Measurements from ENCODE around the gene PRR36. TPM values are rescaled to one million over a fixed set of nuclear protein-coding genes. Genes with fewer than 3 reads are reported as not detected.

The PRR36 gene
- total RNA-seq, 1 experiment from 2014 or later, result 0.26 TPM

DNA sequence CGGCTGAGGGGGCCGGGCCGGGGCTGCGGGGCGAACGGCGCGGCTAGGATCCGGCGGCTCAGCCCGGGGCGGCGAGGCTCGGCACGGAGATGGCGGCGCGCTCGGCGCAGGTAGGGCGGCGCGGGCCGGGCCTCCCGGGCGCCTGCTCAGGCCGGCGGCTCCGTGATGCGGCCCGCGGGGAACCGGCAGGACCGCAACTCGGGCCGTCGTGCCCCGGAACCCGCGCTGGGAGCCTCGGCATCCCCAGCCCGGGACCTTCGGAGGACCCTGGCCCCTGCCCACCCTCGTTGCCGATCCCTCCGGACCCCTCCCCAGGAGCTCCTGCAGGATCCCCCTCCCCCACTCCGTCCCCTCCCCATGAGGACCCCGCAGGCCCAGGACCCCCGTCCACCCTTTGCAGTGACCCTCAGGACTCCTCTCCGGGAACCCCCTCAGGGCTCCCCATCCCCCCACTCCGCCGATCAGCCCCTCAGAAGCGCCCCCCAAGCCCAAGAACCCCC lies 43.9 kb downstream of the PRR36 start:
- Mint-ChIP-seq H3K9me3 (ENCODE audit: unreplicated experiment) (no peaks in the 10 kb centered on the region), H3K4me3 (ENCODE audit: unreplicated experiment) (peak overlapping the region; percentile 78), H3K27me3 (ENCODE audit: insufficient read depth, unreplicated experiment) (no peaks in the 10 kb centered on the region), H3K4me1 (ENCODE audit: insufficient read depth, unreplicated experiment) (peaks cover 32% of the 10 kb centered on the region), H3K36me3 (ENCODE audit: insufficient read depth, unreplicated experiment) (peaks cover 7% of the 10 kb centered on the region), H3K27ac (ENCODE audit: low read depth, unreplicated experiment) (peak overlapping the region; percentile 97)
- ChIA-PET CTCF (interaction anchor here (0.7 to 0.8 kb wide), 3 partner anchors 21 to 114 kb away, joined by 3 read pairs; no protein-coding TSS in a partner anchor), POLR2A (interaction anchor here (0.7 to 1.5 kb wide), 4 partner anchors 18 to 129 kb away, joined by 3 to 5 read pairs (median 4); partner anchors contain the start of genes FCER2 and MAP2K7)
- no TSS peak for BruUV-seq (replicated peaks)
- intact Hi-C loops (cut with micrococcal nuclease), result no loop called here
- no peak for DNase-seq (ENCODE audit: unreplicated experiment)
- TF ChIP-seq, protein P1, sequence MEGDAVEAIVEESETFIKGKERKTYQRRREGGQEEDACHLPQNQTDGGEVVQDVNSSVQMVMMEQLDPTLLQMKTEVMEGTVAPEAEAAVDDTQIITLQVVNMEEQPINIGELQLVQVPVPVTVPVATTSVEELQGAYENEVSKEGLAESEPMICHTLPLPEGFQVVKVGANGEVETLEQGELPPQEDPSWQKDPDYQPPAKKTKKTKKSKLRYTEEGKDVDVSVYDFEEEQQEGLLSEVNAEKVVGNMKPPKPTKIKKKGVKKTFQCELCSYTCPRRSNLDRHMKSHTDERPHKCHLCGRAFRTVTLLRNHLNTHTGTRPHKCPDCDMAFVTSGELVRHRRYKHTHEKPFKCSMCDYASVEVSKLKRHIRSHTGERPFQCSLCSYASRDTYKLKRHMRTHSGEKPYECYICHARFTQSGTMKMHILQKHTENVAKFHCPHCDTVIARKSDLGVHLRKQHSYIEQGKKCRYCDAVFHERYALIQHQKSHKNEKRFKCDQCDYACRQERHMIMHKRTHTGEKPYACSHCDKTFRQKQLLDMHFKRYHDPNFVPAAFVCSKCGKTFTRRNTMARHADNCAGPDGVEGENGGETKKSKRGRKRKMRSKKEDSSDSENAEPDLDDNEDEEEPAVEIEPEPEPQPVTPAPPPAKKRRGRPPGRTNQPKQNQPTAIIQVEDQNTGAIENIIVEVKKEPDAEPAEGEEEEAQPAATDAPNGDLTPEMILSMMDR (IDR thresholded peaks at IDR 0.05; ENCODE audit: unreplicated experiment), result no peak

DNA sequence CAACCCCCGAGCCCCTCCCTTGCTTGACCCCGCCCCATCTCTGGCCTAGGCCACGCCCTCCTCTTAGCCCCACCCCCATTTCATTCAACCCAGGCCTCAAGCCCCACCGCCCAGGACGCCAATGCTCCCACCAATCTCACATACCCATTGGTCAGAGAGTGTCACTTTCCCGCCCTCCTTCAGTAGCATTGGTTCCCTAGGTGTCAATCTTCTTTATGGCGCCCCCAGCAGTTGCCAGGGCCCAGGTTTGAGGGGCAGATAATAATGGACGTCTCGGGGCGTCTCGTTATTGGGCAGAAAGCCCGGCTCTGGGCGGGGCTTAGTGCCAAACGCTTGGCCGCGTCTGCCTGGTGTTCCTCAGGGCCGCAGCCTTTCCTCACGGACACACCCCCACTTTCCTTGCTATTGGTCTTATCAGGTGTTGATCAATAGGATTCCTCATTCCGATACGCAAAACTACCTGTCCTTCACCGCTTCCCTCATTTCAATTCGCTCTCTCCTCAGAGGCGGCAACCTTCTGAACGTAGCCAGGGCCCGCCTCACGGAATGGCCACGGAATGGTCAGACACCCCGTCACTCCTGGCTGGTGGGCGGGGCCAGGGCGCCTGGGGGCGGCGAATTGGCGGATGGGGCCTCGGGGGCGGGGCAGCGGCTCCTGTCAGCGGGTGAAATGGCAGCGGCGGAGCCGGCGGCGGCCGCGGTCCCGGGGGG lies 44.5 kb downstream of the PRR36 start, which contains the start of gene EVI5L:
Gene EVI5L, plus strand, starts transcription at position 658 of the 711 bp plus-strand sequence. CDS start 16,325 bp downstream, outside the sequence.
- no TSS peak for BruUV-seq (replicated peaks)

DNA sequence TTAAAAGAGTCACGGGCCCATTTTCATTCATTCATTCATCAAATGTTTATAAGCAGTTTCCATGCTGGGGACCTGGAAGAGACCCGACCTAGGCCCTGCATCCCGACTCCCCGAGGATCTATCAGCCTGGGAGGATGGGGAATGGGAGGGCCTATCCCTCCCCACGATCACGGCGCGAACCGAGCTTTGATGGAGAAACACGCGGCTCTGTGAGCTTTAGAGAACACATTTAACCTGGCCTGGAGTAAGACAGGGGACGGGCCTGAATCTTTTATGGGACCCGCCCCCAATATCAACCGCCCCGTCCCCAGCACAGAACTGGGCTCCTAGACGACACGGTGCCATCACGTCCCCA lies 45.0 kb downstream of the PRR36 start:
- H3K9me3 Mint-ChIP-seq (ENCODE audit: unreplicated experiment), result no peaks in the 10 kb centered on the region
- H3K27me3 Mint-ChIP-seq (ENCODE audit: insufficient read depth, unreplicated experiment), result no peaks in the 10 kb centered on the region
- no TSS peak for BruUV-seq (replicated peaks)
- no peak for DNase-seq (ENCODE audit: unreplicated experiment)
- H3K4me1 Mint-ChIP-seq (ENCODE audit: insufficient read depth, unreplicated experiment), result peaks cover 32% of the 10 kb centered on the region
- CTCF ChIA-PET, result interaction anchor here (1.0 kb wide), 1 partner anchor 23 kb away, joined by 4 read pairs; no protein-coding TSS in a partner anchor
- intact Hi-C loops (cut with micrococcal nuclease), result no loop called here
- TF ChIP-seq, protein P1 (IDR thresholded peaks at IDR 0.05; ENCODE audit: unreplicated experiment), result no peak
- peak overlapping the region; percentile 78 for H3K4me3 Mint-ChIP-seq (ENCODE audit: unreplicated experiment)
- peaks cover 6% of the 10 kb centered on the region for H3K36me3 Mint-ChIP-seq (ENCODE audit: insufficient read depth, unreplicated experiment)
- POLR2A ChIA-PET, result no interaction called here
- peak overlapping the region; percentile 44 for H3K27ac Mint-ChIP-seq (ENCODE audit: low read depth, unreplicated experiment)

More for the DNA sequence above, 44.5 kb downstream of the PRR36 start, which contains the start of gene EVI5L:
- DNase-seq (ENCODE audit: unreplicated experiment), result peak; percentile 100
- TF ChIP-seq, protein P1 (IDR thresholded peaks at IDR 0.05; ENCODE audit: unreplicated experiment), result no peak
- no peaks in the 10 kb centered on the region for H3K9me3 Mint-ChIP-seq (ENCODE audit: unreplicated experiment)
- ChIA-PET POLR2A (interaction anchor here (1.0 kb wide), 2 partner anchors 39 to 74 kb away, joined by 3 to 4 read pairs; partner anchors contain the start of gene MAP2K7), CTCF (no interaction called here)
- H3K4me3 Mint-ChIP-seq (ENCODE audit: unreplicated experiment), result peak within 1 kb of the TSS; percentile 78
- H3K4me1 Mint-ChIP-seq (ENCODE audit: insufficient read depth, unreplicated experiment), result peaks cover 32% of the 10 kb centered on the region
- H3K36me3 Mint-ChIP-seq (ENCODE audit: insufficient read depth, unreplicated experiment), result peaks cover 7% of the 10 kb centered on the region
- H3K27ac Mint-ChIP-seq (ENCODE audit: low read depth, unreplicated experiment), result peak within 1 kb of the TSS; percentile 97
- intact Hi-C loops (cut with micrococcal nuclease), result no loop called here
- H3K27me3 Mint-ChIP-seq (ENCODE audit: insufficient read depth, unreplicated experiment), result no peaks in the 10 kb centered on the region

DNA sequence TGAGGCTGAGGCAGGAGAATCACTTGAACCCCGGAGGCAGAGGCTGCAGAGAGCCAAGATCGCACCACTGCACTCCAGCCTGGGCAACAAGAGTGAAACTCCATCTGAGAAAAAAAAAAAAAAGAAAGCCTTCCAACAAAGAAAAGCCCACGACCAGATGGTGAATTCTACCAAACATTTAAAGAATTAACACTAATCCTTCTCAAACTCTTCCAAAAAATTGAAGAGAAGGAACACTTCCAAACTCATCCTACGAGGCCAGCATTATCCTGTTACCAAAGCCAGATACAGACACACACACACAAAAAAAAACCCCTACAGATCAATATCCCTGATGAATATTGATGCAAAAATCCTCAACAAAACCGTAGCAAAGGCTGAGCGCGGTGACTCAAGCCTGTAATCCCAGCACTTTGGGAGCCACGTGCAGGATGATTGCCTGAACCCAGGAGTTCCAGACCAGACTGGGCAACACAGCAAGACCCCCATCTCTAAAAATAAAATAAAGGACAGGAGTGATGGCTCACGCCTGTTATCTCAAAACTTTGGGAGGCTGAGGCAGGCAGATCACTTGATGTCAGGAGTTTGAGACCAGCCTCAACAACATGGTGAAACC lies 50.4 kb downstream of the PRR36 start:
- H3K36me3 Mint-ChIP-seq (ENCODE audit: insufficient read depth, unreplicated experiment), result no peaks in the 10 kb centered on the region
- intact Hi-C loops (cut with micrococcal nuclease), result no loop called here
- TF ChIP-seq, protein P1 (IDR thresholded peaks at IDR 0.05; ENCODE audit: unreplicated experiment), result no peak
- H3K9me3 Mint-ChIP-seq (ENCODE audit: unreplicated experiment), result no peaks in the 10 kb centered on the region
- H3K27ac Mint-ChIP-seq (ENCODE audit: low read depth, unreplicated experiment), result peak overlapping the region; percentile 71
- ChIA-PET POLR2A (no interaction called here), CTCF (interaction anchor here (0.6 kb wide), 1 partner anchor 554 kb away, joined by 3 read pairs; no protein-coding TSS in a partner anchor)
- no peak overlapping the region for H3K4me3 Mint-ChIP-seq (ENCODE audit: unreplicated experiment)
- no peak for DNase-seq (ENCODE audit: unreplicated experiment)
- no TSS peak for BruUV-seq (replicated peaks)
- peaks cover 20% of the 10 kb centered on the region for H3K27me3 Mint-ChIP-seq (ENCODE audit: insufficient read depth, unreplicated experiment)
- peaks cover 6% of the 10 kb centered on the region for H3K4me1 Mint-ChIP-seq (ENCODE audit: insufficient read depth, unreplicated experiment)
